Cardiac fibroblast (primary cell): Measurements from ENCODE around the gene FHL2.

Source experiments
- DNase-seq, 2 donors: peaks; one replicate each; pipeline versions ENCODE4 v3.0.0 to v3.0.0-alpha.2; 2010; ENCODE audit warnings: low read depth in 2 of 2
- H3K4me3 ChIP-seq, 2 donors: replicated peaks in 1 of 2; 1 replicate in 1 of 2; 2 replicates in 1 of 2; pipeline ENCODE4 v1.5.1; 2011; ENCODE audit warnings: low read depth in 2 of 2, low read length in 2 of 2, mild to moderate bottlenecking in 2 of 2, moderate library complexity in 1 of 2
- TF ChIP-seq, protein P1 (sequence below): IDR thresholded peaks from one replicate; pipeline ENCODE4 v1.5.1; 2011; ENCODE audit warnings: low read depth, mild to moderate bottlenecking, low read length, inconsistent platforms

The FHL2 gene

DNA sequence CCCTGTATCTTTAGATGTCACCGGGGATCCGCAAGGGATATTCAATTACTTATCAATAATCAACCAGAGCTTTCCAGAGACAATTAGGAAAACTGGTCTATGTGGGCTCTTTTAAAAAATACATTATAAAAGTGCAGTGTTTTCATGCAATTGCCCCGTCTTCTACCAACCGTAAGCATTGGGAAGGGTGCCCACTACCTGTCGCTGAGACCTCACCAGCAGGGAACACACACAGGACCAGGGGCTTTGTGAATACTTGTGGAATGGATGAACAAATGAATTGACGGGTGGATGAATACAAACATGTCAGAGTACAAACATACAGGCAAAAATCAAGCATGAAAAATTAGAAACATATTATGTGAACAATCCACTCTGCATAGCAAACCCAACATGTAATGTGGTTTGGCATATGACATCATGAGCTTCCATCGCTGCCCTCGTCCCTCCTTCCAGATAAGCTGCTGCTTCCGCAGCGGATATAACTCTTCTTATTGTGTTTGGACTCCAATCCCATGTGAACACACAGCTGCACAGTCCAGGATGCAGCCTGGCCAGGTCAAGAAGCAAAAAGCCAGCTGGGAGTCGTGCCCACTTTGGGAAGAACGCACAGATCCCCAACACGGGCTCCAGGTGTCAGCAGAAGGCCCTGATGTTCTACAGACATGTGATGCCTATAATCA lies 5.3 kb downstream of the FHL2 start:
- peak overlapping the region in 1 of 2 donors; percentile 2 for H3K4me3 ChIP-seq
- TF ChIP-seq, protein P1, sequence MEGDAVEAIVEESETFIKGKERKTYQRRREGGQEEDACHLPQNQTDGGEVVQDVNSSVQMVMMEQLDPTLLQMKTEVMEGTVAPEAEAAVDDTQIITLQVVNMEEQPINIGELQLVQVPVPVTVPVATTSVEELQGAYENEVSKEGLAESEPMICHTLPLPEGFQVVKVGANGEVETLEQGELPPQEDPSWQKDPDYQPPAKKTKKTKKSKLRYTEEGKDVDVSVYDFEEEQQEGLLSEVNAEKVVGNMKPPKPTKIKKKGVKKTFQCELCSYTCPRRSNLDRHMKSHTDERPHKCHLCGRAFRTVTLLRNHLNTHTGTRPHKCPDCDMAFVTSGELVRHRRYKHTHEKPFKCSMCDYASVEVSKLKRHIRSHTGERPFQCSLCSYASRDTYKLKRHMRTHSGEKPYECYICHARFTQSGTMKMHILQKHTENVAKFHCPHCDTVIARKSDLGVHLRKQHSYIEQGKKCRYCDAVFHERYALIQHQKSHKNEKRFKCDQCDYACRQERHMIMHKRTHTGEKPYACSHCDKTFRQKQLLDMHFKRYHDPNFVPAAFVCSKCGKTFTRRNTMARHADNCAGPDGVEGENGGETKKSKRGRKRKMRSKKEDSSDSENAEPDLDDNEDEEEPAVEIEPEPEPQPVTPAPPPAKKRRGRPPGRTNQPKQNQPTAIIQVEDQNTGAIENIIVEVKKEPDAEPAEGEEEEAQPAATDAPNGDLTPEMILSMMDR = no peak
- DNase-seq = peak; percentile 93 to 94

DNA sequence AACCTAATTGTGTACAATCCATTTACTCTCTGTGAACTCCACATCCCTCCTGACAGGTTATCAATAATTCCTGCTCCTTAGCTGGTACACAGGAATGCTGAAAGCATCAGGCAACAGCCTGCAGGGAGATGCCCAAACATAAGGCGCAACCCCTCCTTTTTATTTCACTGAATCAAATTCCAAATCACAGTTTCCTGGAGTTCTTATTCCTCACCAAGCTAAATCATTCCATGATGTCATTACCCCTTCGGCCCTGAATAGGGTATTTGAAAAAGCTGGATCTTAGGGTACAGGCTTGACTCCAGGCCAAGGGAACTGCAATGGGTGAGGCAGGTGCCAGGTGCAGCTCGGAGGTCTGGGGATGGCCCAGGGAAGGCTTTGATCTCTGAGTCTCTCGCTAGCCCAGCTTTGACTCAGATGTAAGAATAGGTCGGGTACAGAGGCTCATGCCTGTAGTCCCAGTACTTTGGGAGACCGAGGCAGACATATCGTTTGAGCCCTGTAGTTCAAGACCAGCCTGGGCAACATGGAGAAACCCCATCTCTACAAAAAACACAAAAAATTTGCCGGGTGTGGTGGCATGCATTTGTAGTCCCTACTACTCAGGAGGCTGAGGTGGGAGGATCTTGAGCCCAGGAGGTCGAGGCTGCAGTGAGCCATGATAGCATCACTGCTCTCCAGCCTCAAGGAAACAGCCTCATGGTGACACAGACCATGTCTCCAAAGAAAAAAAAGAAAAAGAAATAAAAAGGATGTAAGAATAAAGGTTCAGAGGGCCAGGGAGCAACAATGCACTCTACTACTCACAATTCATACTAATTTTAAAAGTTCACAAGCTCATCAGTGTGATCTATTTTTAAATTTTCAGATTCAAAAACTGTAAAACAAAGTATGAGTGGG lies 6.8 kb downstream of the FHL2 start:
- DNase-seq = peak in 1 of 2 donors; percentile 40
- no peak overlapping the region for H3K4me3 ChIP-seq
- TF ChIP-seq, protein P1 = no peak

DNA sequence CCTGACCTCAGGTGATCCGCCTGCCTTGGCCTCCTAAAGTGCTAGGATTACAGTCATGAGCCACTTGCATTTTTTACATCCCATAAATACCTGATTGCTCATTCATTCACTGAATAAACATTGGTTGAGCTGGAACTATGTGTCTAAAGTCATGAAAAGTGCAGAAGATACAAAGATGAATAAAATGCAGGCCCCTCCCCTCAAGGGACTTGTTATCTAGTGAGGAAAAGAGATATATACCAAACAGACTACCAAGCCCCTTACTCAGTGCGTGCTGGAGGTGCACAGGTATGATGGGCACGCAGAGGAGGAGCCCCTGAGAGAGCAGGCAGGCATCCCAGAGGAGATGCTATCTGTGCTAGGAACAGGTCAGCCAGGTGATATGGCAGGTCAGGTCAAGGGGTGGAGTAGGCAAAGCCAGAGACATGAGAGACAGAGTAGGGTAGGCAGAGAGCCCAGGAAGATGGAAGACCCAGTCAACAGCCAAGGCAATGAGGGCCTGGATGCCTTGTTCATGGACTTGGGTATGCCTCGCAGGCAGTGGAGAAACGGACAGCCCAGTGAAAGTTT lies 7.7 kb downstream of the FHL2 start:
- DNase-seq = peak in 1 of 2 donors; percentile 82
- peak overlapping the region in 1 of 2 donors; percentile 2 for H3K4me3 ChIP-seq

DNA sequence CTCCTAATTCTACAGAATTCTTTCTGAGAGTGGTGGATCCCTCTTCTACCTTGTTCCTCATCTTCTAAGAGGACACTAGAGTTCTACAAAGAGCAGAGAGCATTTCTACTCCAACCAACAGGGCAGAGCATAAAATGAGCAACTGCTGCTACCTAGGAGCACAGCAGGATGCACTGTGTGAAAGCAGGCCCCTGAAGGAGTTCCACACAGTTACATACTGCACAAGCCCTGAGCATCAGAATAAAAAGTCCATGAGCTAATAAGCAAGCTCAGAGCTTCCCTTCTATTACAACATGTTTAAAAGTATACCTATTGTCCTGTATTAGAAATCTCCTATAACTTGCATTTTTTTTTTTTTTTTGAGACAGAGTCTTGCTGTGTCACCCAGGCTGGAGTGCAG lies 8.4 kb downstream of the FHL2 start:
- TF ChIP-seq, protein P1 = no peak
- peak in 1 of 2 donors; percentile 36 for DNase-seq

More for the DNA sequence above, 7.7 kb downstream of the FHL2 start:
- TF ChIP-seq, protein P1 = no peak

DNA sequence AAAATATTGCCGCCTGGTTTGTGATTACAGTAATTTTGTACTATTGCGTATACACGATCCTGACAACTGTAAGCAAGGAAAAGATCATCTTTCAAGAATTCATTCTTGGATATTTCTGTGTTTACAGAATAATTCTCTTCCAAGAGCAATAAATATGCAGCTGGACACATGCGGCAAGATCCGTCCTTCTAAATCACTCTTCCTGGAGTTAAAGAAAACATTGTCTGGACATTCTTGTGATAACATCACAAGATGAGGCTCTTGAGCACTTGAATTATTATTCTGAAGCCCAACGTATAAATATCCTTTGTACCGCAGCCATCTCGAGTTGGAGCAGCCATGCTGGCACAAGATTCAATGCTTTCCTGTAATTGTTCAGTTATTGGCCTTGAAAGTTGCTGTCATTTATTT lies 9.9 kb downstream of the FHL2 start:
- TF ChIP-seq, protein P1 = no peak
- peak; percentile 94 to 96 for DNase-seq
- no peak overlapping the region for H3K4me3 ChIP-seq

More for the DNA sequence above, 8.4 kb downstream of the FHL2 start:
- no peak overlapping the region for H3K4me3 ChIP-seq

DNA sequence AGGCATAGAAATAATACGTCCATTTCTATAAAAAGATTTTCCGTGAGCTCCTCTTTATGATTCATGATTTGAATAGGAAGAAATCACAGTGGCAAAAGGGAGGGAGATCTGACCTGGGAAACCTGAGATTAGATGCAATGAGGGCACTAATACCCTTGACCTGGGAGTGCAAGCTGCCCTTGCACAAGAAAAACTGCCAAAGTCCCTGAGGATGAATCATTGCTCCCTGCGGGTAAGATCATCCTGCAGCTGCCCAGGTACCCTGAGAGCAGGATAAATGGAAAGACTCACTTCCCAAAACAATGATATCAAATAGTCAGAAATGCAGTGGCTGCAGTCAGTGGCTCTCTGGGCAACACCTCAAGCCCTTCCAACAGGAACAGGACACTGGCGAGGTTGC lies 11.6 kb downstream of the FHL2 start:
- TF ChIP-seq, protein P1 = no peak

More for the DNA sequence above, 11.6 kb downstream of the FHL2 start:
- no peak overlapping the region for H3K4me3 ChIP-seq
- DNase-seq = peak in 1 of 2 donors; percentile 45
